GM18505 (cell line): ENCODE measurements around the gene OSBPL8.

ENCODE experiments used
- ATAC-seq: cut with Tn5 transposase; IDR thresholded peaks from one replicate; pipeline ENCODE4 v1.9.1; 2021; ENCODE audit not compliant: unreplicated experiment
- POLR2A ChIP-seq: IDR thresholded peaks from 4 replicates; pipeline ENCODE4 v1.6.1; 2011; ENCODE audit warnings: borderline replicate concordance; ENCODE audit not compliant: insufficient read depth, insufficient read length; ENCODE audit errors: extremely low read depth

The OSBPL8 gene

DNA sequence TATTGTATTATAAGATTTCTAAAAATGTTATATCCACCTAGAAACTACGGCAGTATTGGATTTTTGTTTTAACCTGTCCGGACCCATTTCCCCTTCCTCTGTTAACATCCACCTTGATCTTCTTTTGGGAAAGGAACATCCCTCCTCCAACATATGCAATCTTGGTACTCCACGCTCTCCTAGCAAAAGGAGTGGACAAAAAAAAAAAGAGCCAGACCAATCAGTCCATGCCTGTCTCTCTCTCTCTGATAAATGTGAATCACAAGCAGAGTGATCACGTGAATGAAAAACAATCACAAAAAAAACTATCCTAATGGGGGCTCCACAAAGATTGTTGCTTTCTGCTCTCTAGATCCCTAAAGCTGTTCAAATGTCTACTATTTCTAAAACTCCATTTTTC is 27.1 kb downstream of the OSBPL8 start:
- no peak for ATAC-seq
- no peak for TF ChIP-seq POLR2A

GRCh38 chr12:76531056-76531455 is 28.5 kb downstream of the OSBPL8 start:
- TF ChIP-seq POLR2A = no peak
- no peak for ATAC-seq

DNA sequence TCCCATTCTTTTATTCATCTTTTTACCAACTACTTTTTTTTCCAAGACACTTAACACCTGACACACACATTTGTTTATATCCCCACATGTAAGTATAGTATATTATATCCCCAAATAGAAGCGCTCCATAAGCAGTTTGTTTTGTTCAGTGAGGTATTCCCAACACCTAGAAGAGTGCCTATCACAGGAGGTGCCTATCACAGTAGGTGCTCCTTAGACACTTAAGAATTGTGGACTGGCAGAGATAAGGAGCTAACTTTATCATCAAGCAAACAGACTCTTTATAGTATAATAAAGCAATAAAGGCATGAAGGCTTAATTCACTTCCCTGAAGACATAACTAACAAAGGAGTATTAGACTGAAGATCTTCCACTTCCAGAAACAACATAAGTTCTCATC is 29.1 kb downstream of the OSBPL8 start:
- no peak for TF ChIP-seq POLR2A
- no peak for ATAC-seq

- TF ChIP-seq POLR2A = no peak
- no peak for ATAC-seq
Observed at GRCh38 chr12:76529226-76529918, 30.2 kb downstream of the OSBPL8 start.

GRCh38 chr12:76523408-76523807 is 36.2 kb downstream of the OSBPL8 start:
- no peak for TF ChIP-seq POLR2A
- ATAC-seq = no peak

GRCh38 chr12:76520348-76520747 is 39.2 kb downstream of the OSBPL8 start:
- ATAC-seq = no peak
- TF ChIP-seq POLR2A = no peak

- no peak for ATAC-seq
- TF ChIP-seq POLR2A = no peak
Observed at GRCh38 chr12:76519538-76519937, 40.0 kb downstream of the OSBPL8 start.

- TF ChIP-seq POLR2A = no peak
- no peak for ATAC-seq
Observed at GRCh38 chr12:76518699-76519098, 40.9 kb downstream of the OSBPL8 start.

DNA sequence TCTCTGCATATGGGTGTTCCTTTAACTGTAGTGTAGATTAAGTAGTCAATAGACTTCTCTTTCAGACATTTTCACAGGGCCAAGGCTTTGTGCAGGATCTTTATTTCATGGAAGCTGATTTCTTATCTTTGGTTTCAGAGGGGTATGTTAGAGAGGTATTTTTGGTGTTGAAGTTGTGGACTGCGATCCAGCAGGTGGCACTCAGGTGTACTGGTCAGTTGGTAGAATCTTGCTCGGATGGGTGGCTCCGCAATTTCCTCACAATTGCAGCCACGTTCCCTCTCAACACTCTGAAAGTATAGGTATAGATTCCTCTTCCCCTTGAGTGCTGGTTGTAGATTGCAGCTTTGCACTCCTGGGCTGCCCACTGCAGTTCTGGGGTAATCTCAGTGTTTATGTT is 44.3 kb downstream of the OSBPL8 start:
- no peak for TF ChIP-seq POLR2A

DNA sequence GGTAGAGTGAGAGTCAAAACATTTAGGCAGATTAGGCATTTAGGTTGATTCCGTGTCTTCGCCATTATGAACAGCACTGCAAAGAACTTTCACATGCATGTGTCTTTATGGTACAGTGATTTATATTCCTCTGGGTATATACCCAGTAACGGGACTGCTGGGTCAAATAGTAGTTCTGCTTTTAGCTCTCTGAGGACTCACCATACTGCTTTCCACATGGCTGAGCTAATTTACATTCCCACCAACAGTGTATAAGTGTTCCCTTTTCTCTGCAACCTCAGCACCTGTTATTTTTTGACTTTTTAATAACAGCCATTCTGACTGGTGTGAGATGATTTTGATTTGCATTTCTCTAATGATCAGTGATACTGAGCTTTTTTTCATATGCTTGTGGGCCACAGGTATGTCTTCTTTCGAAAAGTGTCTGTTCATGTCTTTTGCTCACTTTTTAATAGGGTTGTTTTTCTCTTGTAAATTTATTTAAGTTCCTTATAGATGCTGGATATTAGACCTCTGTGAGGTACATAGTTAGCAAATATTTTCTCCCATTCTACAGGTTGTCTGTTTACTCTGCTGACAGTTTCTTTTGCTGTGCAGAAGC is 48.4 kb downstream of the OSBPL8 start:
- ATAC-seq = peak; percentile 88

More for the DNA sequence above, 44.3 kb downstream of the OSBPL8 start:
- no peak for ATAC-seq

DNA sequence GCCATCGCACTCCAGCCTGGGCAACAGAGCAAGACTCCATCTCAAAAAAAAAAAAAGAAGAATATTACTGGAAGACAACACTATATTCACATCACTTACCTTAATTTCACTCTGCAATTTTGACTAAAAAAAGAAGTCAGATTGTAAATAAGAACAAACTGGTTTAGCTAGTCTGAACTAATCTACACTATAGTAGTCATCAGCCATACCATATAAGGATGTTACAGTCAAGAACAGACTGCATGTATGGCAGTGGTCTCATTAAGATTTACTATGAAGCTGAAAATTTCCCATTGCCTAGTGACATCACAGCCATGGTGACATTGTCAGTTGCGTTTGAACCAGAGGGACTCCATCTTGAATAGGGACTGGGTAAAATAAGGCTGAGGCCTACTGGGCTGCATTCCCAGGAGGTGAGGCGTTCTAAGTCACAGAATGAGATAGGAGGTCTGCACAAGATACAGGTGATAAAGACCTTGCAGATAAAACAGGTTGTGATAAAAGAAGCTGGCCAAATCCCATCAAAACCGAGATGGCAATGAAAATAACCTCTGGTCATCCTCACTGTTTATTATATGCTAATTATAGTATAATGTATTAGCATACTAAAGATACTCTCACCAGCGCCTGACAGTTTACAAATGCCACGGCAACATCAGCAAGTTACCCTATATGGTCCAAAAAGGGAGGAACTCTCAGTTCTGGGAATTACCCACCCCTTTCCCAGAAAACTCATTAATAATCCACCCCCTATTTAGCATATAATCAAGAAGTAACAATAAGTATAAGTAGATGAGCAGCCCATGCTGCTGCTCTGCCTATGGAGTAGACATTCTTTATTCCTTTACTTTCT is 51.2 kb downstream of the OSBPL8 start:
- no peak for TF ChIP-seq POLR2A
- ATAC-seq = no peak

- ATAC-seq = no peak
- no peak for TF ChIP-seq POLR2A
Observed at GRCh38 chr12:76506149-76506548, 53.4 kb downstream of the OSBPL8 start.

GRCh38 chr12:76505050-76505449 is 54.5 kb downstream of the OSBPL8 start:
- no peak for ATAC-seq
- no peak for TF ChIP-seq POLR2A

GRCh38 chr12:76504606-76505005 is 55.0 kb downstream of the OSBPL8 start:
- TF ChIP-seq POLR2A = no peak

More at GRCh38 chr12:76504606-76505005, 55.0 kb downstream of the OSBPL8 start:
- no peak for ATAC-seq
